ENCODE data around the gene PHACTR3. TPM values are rescaled to one million over a fixed set of nuclear protein-coding genes. Genes with fewer than 3 reads are reported as not detected.

Gene PHACTR3
- total RNA-seq, 2 donors from 2014 or later: not detected

GRCh38 chr20:59784365-59784764 is 180.0 kb downstream of the PHACTR3 start:
- ATAC-seq (no peak), DNase-seq (ENCODE audit: low spot score in 2 of 2) (no peak)
- Mint-ChIP-seq H3K27ac (no peak overlapping the region), H3K9me3 (no peaks in the 10 kb centered on the region), H3K36me3 (no peaks in the 10 kb centered on the region)

- no peak for ATAC-seq
- Mint-ChIP-seq H3K36me3 (no peaks in the 10 kb centered on the region), H3K27ac (no peak overlapping the region), H3K9me3 (no peaks in the 10 kb centered on the region)
- DNase-seq (ENCODE audit: low spot score in 2 of 2): no peak
Measured at GRCh38 chr20:59784791-59785668, 180.7 kb downstream of the PHACTR3 start.

GRCh38 chr20:59785669-59785959 is 181.3 kb downstream of the PHACTR3 start:
- DNase-seq (ENCODE audit: low spot score in 2 of 2): no peak
- no peaks in the 10 kb centered on the region for H3K36me3 Mint-ChIP-seq
- no peak for ATAC-seq
- peaks cover 0 to 3% of the 10 kb centered on the region in 2 donors for H3K9me3 Mint-ChIP-seq
- no peak overlapping the region for H3K27ac Mint-ChIP-seq

GRCh38 chr20:59785986-59786795 is 181.9 kb downstream of the PHACTR3 start:
- no peak for DNase-seq (ENCODE audit: low spot score in 2 of 2)

GRCh38 chr20:59786801-59787537 is 182.6 kb downstream of the PHACTR3 start:
- Mint-ChIP-seq H3K9me3 (peaks cover 0 to 3% of the 10 kb centered on the region in 2 donors), H3K36me3 (no peaks in the 10 kb centered on the region), H3K27ac (no peak overlapping the region)
- no peak for ATAC-seq
- no peak for DNase-seq (ENCODE audit: low spot score in 2 of 2)

More at GRCh38 chr20:59785986-59786795, 181.9 kb downstream of the PHACTR3 start:
- H3K27ac Mint-ChIP-seq: no peak overlapping the region
- H3K9me3 Mint-ChIP-seq: peaks cover 0 to 3% of the 10 kb centered on the region in 2 donors
- no peak for ATAC-seq
- H3K36me3 Mint-ChIP-seq: no peaks in the 10 kb centered on the region

GRCh38 chr20:59787538-59787890 is 183.2 kb downstream of the PHACTR3 start:
- DNase-seq (ENCODE audit: low spot score in 2 of 2) (no peak), ATAC-seq (no peak)
- no peaks in the 10 kb centered on the region for H3K36me3 Mint-ChIP-seq
- no peak overlapping the region for H3K27ac Mint-ChIP-seq
- peaks cover 0 to 3% of the 10 kb centered on the region in 2 donors for H3K9me3 Mint-ChIP-seq

- ATAC-seq: no peak
- no peak for DNase-seq (ENCODE audit: low spot score in 2 of 2)
- no peak overlapping the region for H3K27ac Mint-ChIP-seq
- peaks cover 0 to 3% of the 10 kb centered on the region in 2 donors for H3K9me3 Mint-ChIP-seq
- no peaks in the 10 kb centered on the region for H3K36me3 Mint-ChIP-seq
Measured at GRCh38 chr20:59788196-59788735, 183.9 kb downstream of the PHACTR3 start.

- H3K27ac Mint-ChIP-seq: no peak overlapping the region
- ATAC-seq (no peak), DNase-seq (ENCODE audit: low spot score in 2 of 2) (no peak)
- H3K9me3 Mint-ChIP-seq: peaks cover 0 to 3% of the 10 kb centered on the region in 2 donors
- H3K36me3 Mint-ChIP-seq: no peaks in the 10 kb centered on the region
Measured at GRCh38 chr20:59788811-59789397, 184.6 kb downstream of the PHACTR3 start.

GRCh38 chr20:59789686-59790085 is 185.3 kb downstream of the PHACTR3 start:
- H3K36me3 Mint-ChIP-seq: no peaks in the 10 kb centered on the region
- peaks cover 0 to 3% of the 10 kb centered on the region in 2 donors for H3K9me3 Mint-ChIP-seq
- DNase-seq (ENCODE audit: low spot score in 2 of 2): no peak
- ATAC-seq: no peak
- H3K27ac Mint-ChIP-seq: no peak overlapping the region

- ATAC-seq (no peak), DNase-seq (ENCODE audit: low spot score in 2 of 2) (no peak)
- H3K9me3 Mint-ChIP-seq: peaks cover 0 to 6% of the 10 kb centered on the region in 2 donors
- H3K36me3 Mint-ChIP-seq: no peaks in the 10 kb centered on the region
- H3K27ac Mint-ChIP-seq: no peak overlapping the region
Measured at GRCh38 chr20:59790346-59790745, 186.0 kb downstream of the PHACTR3 start.

- no peak for DNase-seq (ENCODE audit: low spot score in 2 of 2)
- peaks cover 8 to 10% of the 10 kb centered on the region in 2 donors for H3K36me3 Mint-ChIP-seq
- H3K9me3 Mint-ChIP-seq: peaks cover 9 to 12% of the 10 kb centered on the region in 2 donors
- no peak for ATAC-seq
- no peak overlapping the region for H3K27ac Mint-ChIP-seq
Measured at GRCh38 chr20:59792300-59792699, 188.0 kb downstream of the PHACTR3 start.

GRCh38 chr20:59794555-59794954 is 190.2 kb downstream of the PHACTR3 start:
- H3K9me3 Mint-ChIP-seq: peaks cover 9 to 16% of the 10 kb centered on the region in 2 donors
- DNase-seq (ENCODE audit: low spot score in 2 of 2): no peak
- no peak overlapping the region for H3K27ac Mint-ChIP-seq
- ATAC-seq: no peak
- peaks cover 15 to 16% of the 10 kb centered on the region in 2 donors for H3K36me3 Mint-ChIP-seq

GRCh38 chr20:59800309-59800708 is 196.0 kb downstream of the PHACTR3 start:
- ATAC-seq: no peak
- no peak overlapping the region for H3K27ac Mint-ChIP-seq
- H3K36me3 Mint-ChIP-seq: peaks cover 15 to 21% of the 10 kb centered on the region in 2 donors
- peaks cover 22 to 25% of the 10 kb centered on the region in 2 donors for H3K9me3 Mint-ChIP-seq
- DNase-seq (ENCODE audit: low spot score in 2 of 2): no peak

GRCh38 chr20:59802018-59802417 is 197.7 kb downstream of the PHACTR3 start:
- DNase-seq (ENCODE audit: low spot score in 2 of 2): no peak
- no peak overlapping the region for H3K27ac Mint-ChIP-seq
- H3K36me3 Mint-ChIP-seq: peaks cover 10 to 13% of the 10 kb centered on the region in 2 donors
- peaks cover 16 to 19% of the 10 kb centered on the region in 2 donors for H3K9me3 Mint-ChIP-seq
- no peak for ATAC-seq

- ATAC-seq (no peak), DNase-seq (ENCODE audit: low spot score in 2 of 2) (no peak)
- H3K9me3 Mint-ChIP-seq: peaks cover 12 to 19% of the 10 kb centered on the region in 2 donors
- peaks cover 4 to 9% of the 10 kb centered on the region in 2 donors for H3K36me3 Mint-ChIP-seq
- H3K27ac Mint-ChIP-seq: no peak overlapping the region
Measured at GRCh38 chr20:59802471-59803221, 198.3 kb downstream of the PHACTR3 start.

GRCh38 chr20:59804347-59804746 is 200.0 kb downstream of the PHACTR3 start:
- H3K36me3 Mint-ChIP-seq: peaks cover 0 to 5% of the 10 kb centered on the region in 2 donors
- peaks cover 12 to 16% of the 10 kb centered on the region in 2 donors for H3K9me3 Mint-ChIP-seq
- no peak overlapping the region for H3K27ac Mint-ChIP-seq
- DNase-seq (ENCODE audit: low spot score in 2 of 2): no peak
- no peak for ATAC-seq

All from activated naive CD4-positive, alpha-beta T cell treated with anti-CD3 and anti-CD28 coated beads, Interleukin-2, amount 50 U/mL, for 72 hours (primary cell).